Endothelial cell of umbilical vein (primary cell): Measurements from ENCODE around the gene TPCN1. TPM values are rescaled to one million over a fixed set of nuclear protein-coding genes. Genes with fewer than 3 reads are reported as not detected.

Experiments
- BruUV-seq: library from RNA; stranded (reverse); fragments of 400-500 nt; replicated peaks from 2 replicates; lab custom pipeline; 2021; lab: Mats Ljungman, UMichigan
- CTCF ChIA-PET: fragments of 300-600, 350-600 bp; sonication (Branson Sonifier 250); formaldehyde crosslinking; loops from one replicate; lab custom pipeline; 2021; ENCODE audit warnings: antibody characterized with exemption, inconsistent platforms; lab: Charles Lee
- POLR2A ChIA-PET: fragments of 300-600, 350-600 bp; sonication (Branson Sonifier 250); formaldehyde crosslinking; loops from one replicate; lab custom pipeline; 2021; ENCODE audit warnings: antibody characterized with exemption, inconsistent platforms; lab: Charles Lee
- DNase-seq: peaks from one replicate; pipeline ENCODE4 v3.0.0-alpha.2; 2011; ENCODE audit warnings: low read depth, low spot score
- FAIRE-seq: peaks from 2 replicates; lab custom pipeline; 2011; peaks lifted over from hg19 to GRCh38; lab: Jason Lieb, UNC
- H2AFZ ChIP-seq: 2 replicates; pipeline ENCODE4 v1.6.0; 2012; ENCODE audit warnings: low read depth, low read length, control low read depth, inconsistent platforms
- H3K27ac ChIP-seq: 2 replicates; pipeline ENCODE4 v1.5.1; 2011; ENCODE audit warnings: low read depth, mild to moderate bottlenecking, control low read depth, low read length, moderate library complexity; ENCODE audit not compliant: insufficient read depth
- H3K27me3 ChIP-seq, 2 experiments: 2 replicates each; pipeline versions ENCODE4 v1.6.0 to v1.6.1; 2011; ENCODE audit warnings: low read length in 2 of 2, mixed read lengths in 1 of 2; ENCODE audit not compliant: control insufficient read depth in 2 of 2, insufficient read depth in 2 of 2
- H3K36me3 ChIP-seq, 2 experiments: 2 replicates in 1 of 2; 3 replicates in 1 of 2; pipeline ENCODE4 v1.5.1; 2011; ENCODE audit warnings: low read length in 2 of 2, mild to moderate bottlenecking in 1 of 2, moderate library complexity in 1 of 2; ENCODE audit not compliant: control insufficient read depth in 2 of 2, insufficient read depth in 2 of 2; ENCODE audit errors: extremely low read depth in 1 of 2
- H3K4me1 ChIP-seq: 3 replicates; pipeline ENCODE4 v1.5.1; 2011; ENCODE audit warnings: mild to moderate bottlenecking, low read length; ENCODE audit not compliant: control insufficient read depth, insufficient read depth; ENCODE audit errors: extremely low read depth
- H3K4me2 ChIP-seq: 2 replicates; pipeline ENCODE4 v1.6.1; 2011; ENCODE audit warnings: low read length, control low read depth, mixed read lengths; ENCODE audit not compliant: insufficient read depth
- H3K4me3 ChIP-seq, 3 experiments: fragments of 200-600 bp in 1 of 3; sonication (generic), shearing (Covaris generic) in 1 of 3; replicated peaks in 1 of 3; 2 replicates each; pipeline ENCODE4 v1.5.1; 2011 to 2016; ENCODE audit warnings: control low read depth in 3 of 3, low read length in 3 of 3, mild to moderate bottlenecking in 2 of 3, inconsistent platforms in 1 of 3, low read depth in 1 of 3, moderate library complexity in 1 of 3; ENCODE audit not compliant: insufficient read depth in 1 of 3
- H3K79me2 ChIP-seq: 2 replicates; pipeline ENCODE4 v1.6.0; 2012; ENCODE audit warnings: low read length, inconsistent platforms; ENCODE audit not compliant: control insufficient read depth, insufficient read depth
- H3K9ac ChIP-seq: replicated peaks from 2 replicates; pipeline ENCODE3; 2011; ENCODE audit warnings: low read length, control low read depth; ENCODE audit not compliant: insufficient read depth; ENCODE audit errors: extremely low read depth
- H3K9me1 ChIP-seq: replicated peaks from 3 replicates; pipeline ENCODE4 v1.6.0; 2011; ENCODE audit warnings: mild to moderate bottlenecking, low read length; ENCODE audit not compliant: control insufficient read depth, insufficient read depth; ENCODE audit errors: extremely low read depth
- H3K9me3 ChIP-seq: replicated peaks from 2 replicates; pipeline ENCODE4 v1.5.1; 2012; ENCODE audit warnings: low read length, inconsistent platforms; ENCODE audit not compliant: control insufficient read depth, insufficient read depth
- H4K20me1 ChIP-seq: replicated peaks from 2 replicates; pipeline ENCODE3; 2011; ENCODE audit warnings: mild to moderate bottlenecking, low read length; ENCODE audit not compliant: control insufficient read depth, insufficient read depth; ENCODE audit errors: extremely low read depth
- EZH2 ChIP-seq: IDR thresholded peaks from 2 replicates; pipeline ENCODE4 v1.6.1; 2012; ENCODE audit warnings: borderline replicate concordance, low read depth, mild to moderate bottlenecking, moderate library complexity, low read length, inconsistent platforms; ENCODE audit not compliant: severe bottlenecking
- FOS ChIP-seq: IDR thresholded peaks from 2 replicates; pipeline ENCODE4 v1.6.1; 2011; ENCODE audit warnings: mild to moderate bottlenecking, low read length, moderate library complexity, borderline replicate concordance; ENCODE audit not compliant: insufficient read depth
- GATA2 ChIP-seq: IDR thresholded peaks from 2 replicates; pipeline ENCODE4 v1.7.0; 2011; ENCODE audit warnings: low read depth, mild to moderate bottlenecking, moderate library complexity, mixed read lengths, low read length; ENCODE audit not compliant: insufficient read length, insufficient read depth
- JUN ChIP-seq: IDR thresholded peaks from 2 replicates; pipeline ENCODE4 v1.6.1; 2011; ENCODE audit warnings: borderline replicate concordance, low read depth; ENCODE audit not compliant: insufficient read length, insufficient read depth
- MAX ChIP-seq: IDR thresholded peaks from 2 replicates; pipeline ENCODE4 v1.6.1; 2011; ENCODE audit not compliant: insufficient read depth, insufficient read length
- MYC ChIP-seq: IDR thresholded peaks from one replicate; pipeline ENCODE4 v1.6.1; 2011; ENCODE audit warnings: mild to moderate bottlenecking, low read depth, low read length
- POLR2A ChIP-seq: IDR thresholded peaks from 2 replicates; pipeline ENCODE4 v1.6.1; 2012; ENCODE audit warnings: low read depth, mild to moderate bottlenecking, control low read depth, low read length
- POLR2AphosphoS5 ChIP-seq: IDR thresholded peaks from 2 replicates; pipeline ENCODE4 v1.6.1; 2012; ENCODE audit warnings: low read depth, mild to moderate bottlenecking, control low read depth, low read length, moderate library complexity; ENCODE audit not compliant: insufficient read depth
- dilution Hi-C: fragments of 300-500 bp; cut with MboI; formaldehyde crosslinking; loops from one replicate; pipeline ENCODE4 v1.15.0; 2019; ENCODE audit warnings: low sequenced_read_pairs; ENCODE audit not compliant: extremely low pct_ligation_motif_present
- intact Hi-C: fragments of 100-400 bp; cut with micrococcal nuclease; formaldehyde crosslinking; loops from one replicate; pipeline ENCODE4 v1.10.0; 2022
- polyA plus RNA-seq, 4 experiments: library from polyadenylated mRNA; depleted of rRNA in 3 of 4; stranded (reverse) in 3 of 4; unstranded in 1 of 4; fragments of >200 nt; gene quantifications; 2 replicates each; pipeline versions ENCODE4 v1.2.1 to v1.2.3, GENCODE V29; 2011 to 2012; ENCODE audit warnings: missing spikeins in 1 of 4
- total RNA-seq: library from RNA; stranded (reverse); gene quantifications from 2 replicates; pipeline ENCODE4 v1.2.3, GENCODE V29; 2021
- TF ChIP-seq, protein P1 (sequence below), 2 donors: IDR thresholded peaks; 1 replicate in 1 of 2; 2 replicates in 1 of 2; pipeline ENCODE4 v1.5.1; 2011; ENCODE audit warnings: low read length in 2 of 2, mild to moderate bottlenecking in 2 of 2, moderate library complexity in 2 of 2, control low read depth in 1 of 2, inconsistent platforms in 1 of 2, low read depth in 1 of 2; ENCODE audit not compliant: insufficient read depth in 1 of 2; ENCODE audit errors: extremely low read depth in 1 of 2

TPCN1 gene
- total and polyA plus RNA-seq, 2 donors (not counting 3 experiments of a cell fraction or from before 2014, with no cell fraction given) = 19.5 to 28.3 TPM

GRCh38 chr12:113316155-113316554 lies 94.9 kb downstream of the TPCN1 start:
- Histone ChIP-seq H3K4me3 (no peak overlapping the region), H3K9me3 (no peaks in the 10 kb centered on the region), H3K27me3 (no peaks in the 10 kb centered on the region), H4K20me1 (no peaks in the 10 kb centered on the region), H3K4me1 (no peaks in the 10 kb centered on the region), H3K36me3 (peaks cover 0 to 25% of the 10 kb centered on the region in 2 experiments), H2AFZ (no peak overlapping the region), H3K27ac (no peak overlapping the region), H3K79me2 (no peaks in the 10 kb centered on the region), H3K9ac (no peak overlapping the region), H3K9me1 (no peaks in the 10 kb centered on the region), H3K4me2 (no peak overlapping the region)
- dilution Hi-C loops (no loop called here), intact Hi-C loops (no loop called here)
- no peak for DNase-seq
- no peak for FAIRE-seq
- ChIA-PET CTCF (interaction anchor here (0.6 to 2.3 kb wide), 2 partner anchors 109 kb away, joined by 3 to 8 read pairs; no protein-coding TSS in a partner anchor), POLR2A (no interaction called here)
- TF ChIP-seq POLR2AphosphoS5 = no peak
- no peak for TF ChIP-seq FOS
- TF ChIP-seq JUN = no peak
- no peak for TF ChIP-seq GATA2
- no peak for TF ChIP-seq MAX
- no peak for TF ChIP-seq MYC
- TF ChIP-seq, protein P1, sequence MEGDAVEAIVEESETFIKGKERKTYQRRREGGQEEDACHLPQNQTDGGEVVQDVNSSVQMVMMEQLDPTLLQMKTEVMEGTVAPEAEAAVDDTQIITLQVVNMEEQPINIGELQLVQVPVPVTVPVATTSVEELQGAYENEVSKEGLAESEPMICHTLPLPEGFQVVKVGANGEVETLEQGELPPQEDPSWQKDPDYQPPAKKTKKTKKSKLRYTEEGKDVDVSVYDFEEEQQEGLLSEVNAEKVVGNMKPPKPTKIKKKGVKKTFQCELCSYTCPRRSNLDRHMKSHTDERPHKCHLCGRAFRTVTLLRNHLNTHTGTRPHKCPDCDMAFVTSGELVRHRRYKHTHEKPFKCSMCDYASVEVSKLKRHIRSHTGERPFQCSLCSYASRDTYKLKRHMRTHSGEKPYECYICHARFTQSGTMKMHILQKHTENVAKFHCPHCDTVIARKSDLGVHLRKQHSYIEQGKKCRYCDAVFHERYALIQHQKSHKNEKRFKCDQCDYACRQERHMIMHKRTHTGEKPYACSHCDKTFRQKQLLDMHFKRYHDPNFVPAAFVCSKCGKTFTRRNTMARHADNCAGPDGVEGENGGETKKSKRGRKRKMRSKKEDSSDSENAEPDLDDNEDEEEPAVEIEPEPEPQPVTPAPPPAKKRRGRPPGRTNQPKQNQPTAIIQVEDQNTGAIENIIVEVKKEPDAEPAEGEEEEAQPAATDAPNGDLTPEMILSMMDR (IDR thresholded peaks at IDR 0.05; ENCODE audit: extremely low read depth in 1 of 2, insufficient read depth in 1 of 2, low read depth in 1 of 2, low read length in 2 of 2) = no peak
- TF ChIP-seq EZH2 = no peak
- no peak for TF ChIP-seq POLR2A
- BruUV-seq = no TSS peak
